HG02973 (cell line): ENCODE data around the gene ADGRF1.
"Not testable (repeated sequence)": the region's sequence is repeated elsewhere in the genome, so short reads cannot be mapped to it uniquely, and the experiment has no call there.

Source experiments
- ATAC-seq: cut with Tn5 transposase; IDR thresholded peaks from one replicate; pipeline ENCODE4 v1.9.1; 2021; ENCODE audit warnings: moderate library complexity; ENCODE audit not compliant: unreplicated experiment

ADGRF1 gene

DNA sequence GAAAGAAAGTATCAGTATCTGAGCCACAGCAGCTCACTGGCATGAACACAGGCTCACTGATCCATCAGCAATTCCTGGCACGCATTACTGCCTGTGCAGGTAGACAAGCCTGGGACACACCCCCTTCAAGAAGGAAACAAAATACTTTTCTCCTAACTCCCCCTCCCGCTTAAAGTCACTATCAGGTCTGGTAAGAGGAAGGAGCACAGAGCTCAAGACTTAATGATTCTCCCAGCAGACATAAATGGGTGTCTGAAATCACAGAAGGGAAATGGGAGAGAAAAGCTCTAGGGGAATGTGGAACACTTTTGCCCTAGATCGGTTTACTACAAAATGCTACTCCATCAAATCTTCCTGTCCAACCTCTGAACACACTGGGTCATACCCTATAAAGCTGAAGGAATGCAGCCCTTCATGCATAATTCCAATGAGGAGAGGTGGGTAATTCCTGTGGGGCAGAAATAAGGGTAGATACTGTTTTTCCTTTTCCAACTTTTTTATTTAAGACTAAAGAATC, at the start of gene ADGRF1:
Gene ADGRF1, minus strand, starts transcription at position 58 of the 517 bp plus-strand sequence. CDS start 13,271 bp downstream, outside the sequence.
- ATAC-seq: no peak

DNA sequence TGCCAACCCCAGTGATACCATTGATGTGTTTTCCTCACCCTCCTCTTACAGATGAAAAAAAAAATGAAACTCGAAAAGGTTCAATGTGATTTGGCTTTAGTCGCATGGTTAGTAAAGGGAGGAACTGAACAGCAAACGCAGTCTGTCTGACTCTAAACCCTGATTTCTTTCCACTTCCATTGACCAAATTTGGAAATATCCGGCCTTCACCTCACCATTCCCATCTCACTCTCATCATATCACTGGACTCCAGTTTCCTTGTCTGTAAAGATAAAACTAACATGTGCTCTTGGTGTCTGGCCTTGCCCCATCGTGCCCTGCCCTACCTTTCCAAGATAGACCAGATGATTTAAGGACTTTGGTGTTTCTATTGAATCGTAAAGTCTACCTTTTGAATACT, 48.7 kb upstream of the ADGRF1 start:
- ATAC-seq: no peak

DNA sequence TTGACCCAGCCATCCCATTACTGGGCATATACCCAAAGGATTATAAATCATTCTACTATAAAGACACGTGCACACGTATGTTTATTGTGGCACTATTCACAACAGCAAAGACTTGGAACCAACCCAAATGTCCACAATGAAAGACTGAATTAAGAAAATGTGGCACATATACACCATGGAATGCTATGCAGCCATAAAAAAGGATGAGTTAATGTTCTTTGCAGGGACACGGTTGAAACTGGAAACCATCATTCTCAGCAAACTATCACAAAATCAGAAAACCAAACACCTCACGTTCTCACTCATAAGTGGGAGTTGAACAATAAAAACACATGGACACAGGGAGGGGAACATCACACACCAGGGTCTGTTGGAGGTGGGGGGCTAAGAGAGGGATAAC, 47.3 kb upstream of the ADGRF1 start:
- ATAC-seq: not testable (repeated sequence)

DNA sequence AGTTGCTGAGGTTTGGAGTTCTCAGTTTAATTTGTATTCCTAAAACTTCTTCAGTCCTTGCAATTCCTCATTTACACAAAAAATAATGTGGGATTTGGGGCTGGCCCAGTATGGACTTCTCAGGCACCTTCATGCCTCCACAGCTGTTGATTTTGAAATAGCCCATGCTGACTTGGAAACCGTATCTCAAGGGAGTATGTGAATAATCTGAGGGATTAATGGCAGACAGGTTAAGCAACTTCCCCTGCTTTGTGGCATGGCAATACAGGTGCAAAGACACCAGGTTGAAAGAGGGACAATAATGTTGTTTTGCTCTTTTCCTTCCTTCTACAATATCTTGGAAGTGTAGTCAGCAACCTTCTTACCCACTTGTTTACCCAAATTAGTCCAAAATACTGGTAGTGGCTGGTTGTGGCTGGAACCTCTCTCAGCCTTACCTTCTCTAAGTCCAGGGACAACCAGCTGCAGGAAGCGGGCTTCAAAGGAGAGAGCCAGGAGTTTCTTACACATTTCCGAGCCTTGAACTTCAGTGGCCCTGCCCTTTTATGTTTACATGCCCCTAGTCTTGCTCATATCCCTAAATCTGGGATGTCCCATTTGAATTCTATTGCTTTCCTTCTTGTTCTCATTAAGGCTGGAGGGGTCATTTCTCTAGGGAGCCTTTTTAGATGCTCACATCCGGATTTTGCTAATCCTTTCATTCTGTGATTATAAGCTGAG, 44.1 kb upstream of the ADGRF1 start:
- ATAC-seq: no peak

DNA sequence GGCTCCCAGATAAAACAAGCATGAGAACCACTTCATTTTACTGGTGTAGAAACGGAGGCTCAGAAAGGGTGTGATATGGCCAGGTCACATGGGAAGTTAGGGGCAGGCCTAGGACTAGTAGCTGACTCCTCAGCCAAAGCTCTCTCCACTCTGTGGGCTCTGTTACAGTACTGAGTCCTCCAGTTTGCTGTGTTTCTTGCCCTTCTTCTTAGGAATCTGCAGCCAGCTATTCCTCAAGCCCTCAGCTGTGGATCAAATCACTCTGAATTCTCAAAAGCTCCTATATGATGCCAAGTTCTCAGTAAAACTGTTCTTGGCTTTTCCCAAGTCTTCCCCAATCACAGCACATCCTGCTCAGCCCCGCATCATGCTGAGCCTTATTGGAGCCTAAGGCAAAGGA, 42.5 kb upstream of the ADGRF1 start:
- no peak for ATAC-seq

DNA sequence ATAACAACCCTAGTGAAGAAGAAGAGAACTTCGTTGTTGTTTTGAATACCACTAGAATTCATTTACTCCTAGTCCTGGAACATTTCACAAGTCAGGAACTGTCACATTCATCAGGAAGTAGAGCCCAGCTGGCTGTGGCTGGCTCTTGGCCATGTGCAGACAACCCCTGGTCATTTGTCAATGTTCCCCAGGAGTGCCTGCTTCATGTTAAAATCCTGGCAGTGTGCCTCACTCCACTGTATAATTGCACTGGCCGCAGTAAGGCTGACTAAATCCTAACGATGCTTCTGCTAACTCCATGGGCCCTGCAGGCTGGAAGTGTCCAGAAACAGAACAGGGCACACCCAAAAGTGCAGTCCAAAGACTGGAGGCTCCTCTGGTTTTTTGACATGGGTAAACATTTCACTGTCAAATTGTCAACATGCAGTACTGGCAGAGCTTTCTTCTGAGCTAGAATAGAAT, 41.5 kb upstream of the ADGRF1 start:
- ATAC-seq: no peak

DNA sequence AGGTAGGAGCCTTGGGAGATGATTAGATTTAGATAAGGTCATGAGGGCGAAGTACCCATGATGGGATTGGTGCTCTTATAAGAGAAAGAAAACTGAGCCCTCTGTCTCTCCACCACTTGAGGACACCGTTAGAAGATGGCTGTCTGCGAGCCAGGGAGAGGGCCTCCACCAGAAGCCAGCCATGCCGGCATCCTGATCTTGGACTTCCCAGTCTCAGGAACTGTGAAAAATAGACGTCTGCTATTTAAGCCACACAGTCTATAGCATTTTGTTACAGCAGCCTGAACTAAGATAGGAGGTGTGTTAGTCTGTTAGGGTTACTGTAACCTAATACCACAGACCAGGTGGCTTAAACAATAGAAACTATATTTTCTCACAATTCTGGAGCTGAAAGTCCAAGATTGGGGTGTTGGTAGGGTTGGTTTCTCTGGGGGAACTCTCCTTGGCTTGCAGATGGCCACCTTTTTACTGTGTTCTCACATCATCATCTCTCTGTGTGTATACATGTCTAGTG, 38.0 kb upstream of the ADGRF1 start:
- ATAC-seq: no peak

DNA sequence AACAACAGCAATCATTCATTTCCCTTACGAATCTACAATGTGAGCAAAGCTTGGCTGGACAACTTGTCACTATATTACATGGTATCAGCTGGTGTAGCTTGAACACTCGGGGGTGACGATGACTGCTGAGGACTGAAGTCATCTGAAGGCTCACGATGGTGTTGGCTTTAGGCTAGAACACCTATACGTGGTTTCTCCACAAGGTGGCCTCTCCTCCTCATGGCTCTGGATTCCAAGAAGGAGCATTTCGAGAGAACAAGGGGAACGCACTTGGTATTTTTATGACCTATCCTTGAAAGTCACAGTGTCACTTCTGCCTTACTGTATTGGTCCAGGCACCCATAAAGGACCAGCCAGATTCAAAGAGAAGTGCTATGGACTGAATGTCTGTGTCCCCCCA, 37.5 kb upstream of the ADGRF1 start:
- ATAC-seq: no peak

DNA sequence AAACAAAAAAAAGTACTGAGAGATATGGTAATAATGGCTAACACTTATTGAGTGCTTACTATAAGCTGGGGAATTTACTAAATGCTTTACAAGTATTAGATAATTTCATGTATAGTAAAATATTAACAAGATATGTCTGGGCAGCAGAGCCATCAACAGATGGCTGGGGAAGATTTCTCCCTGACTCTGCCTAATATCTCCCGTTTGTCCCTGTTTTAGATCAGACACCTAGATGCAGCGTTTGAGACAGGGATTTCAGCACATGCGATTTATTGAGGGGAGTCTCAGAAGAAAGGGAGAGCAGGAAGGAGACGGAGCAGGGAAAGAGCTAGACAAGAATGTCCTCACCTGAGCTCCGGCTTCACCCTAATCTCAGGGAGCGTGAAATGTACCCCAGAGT, 36.9 kb upstream of the ADGRF1 start:
- no peak for ATAC-seq

DNA sequence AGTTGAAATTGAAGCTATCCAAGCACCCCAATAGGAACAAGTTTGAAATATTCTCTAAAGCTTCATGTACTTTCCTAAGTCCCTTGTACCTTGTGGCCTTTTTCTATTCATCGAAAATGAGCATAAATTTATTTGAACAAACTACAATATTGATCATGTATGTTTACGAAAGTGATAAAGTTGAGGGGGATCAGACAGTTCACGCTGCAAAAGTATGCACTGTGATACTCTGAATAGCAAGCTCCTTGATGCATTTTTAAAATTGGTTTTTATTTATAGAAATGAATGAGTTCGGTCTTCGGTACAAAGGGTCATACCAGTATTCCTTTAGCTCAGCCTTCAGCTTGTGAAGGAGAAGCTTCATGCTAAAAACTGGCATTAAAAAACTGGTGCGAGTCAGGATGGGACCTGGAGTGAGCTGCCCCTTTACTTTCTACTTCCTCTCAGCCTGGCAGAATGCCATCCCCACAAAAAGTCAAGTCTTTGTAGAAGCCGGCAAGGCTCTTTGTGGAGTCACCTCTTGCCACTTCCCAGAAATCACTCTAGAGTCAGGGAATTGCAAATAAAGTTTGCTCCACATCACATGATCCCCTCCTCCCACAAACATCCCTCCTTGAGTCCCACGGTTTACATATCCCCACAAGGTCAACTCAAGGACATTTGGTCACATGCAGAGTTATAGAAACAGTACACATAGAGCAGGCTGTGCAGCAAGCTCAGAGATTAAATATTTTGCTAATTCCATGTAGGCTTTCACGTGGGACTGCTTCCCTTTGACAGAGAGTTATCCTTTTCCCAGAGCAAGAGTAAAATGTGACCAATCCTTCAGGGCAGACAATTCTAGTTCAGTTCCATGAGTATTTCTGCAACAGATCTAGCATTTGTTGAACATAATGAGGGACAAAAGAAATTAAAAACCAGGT, 34.6 kb upstream of the ADGRF1 start:
- no peak for ATAC-seq

DNA sequence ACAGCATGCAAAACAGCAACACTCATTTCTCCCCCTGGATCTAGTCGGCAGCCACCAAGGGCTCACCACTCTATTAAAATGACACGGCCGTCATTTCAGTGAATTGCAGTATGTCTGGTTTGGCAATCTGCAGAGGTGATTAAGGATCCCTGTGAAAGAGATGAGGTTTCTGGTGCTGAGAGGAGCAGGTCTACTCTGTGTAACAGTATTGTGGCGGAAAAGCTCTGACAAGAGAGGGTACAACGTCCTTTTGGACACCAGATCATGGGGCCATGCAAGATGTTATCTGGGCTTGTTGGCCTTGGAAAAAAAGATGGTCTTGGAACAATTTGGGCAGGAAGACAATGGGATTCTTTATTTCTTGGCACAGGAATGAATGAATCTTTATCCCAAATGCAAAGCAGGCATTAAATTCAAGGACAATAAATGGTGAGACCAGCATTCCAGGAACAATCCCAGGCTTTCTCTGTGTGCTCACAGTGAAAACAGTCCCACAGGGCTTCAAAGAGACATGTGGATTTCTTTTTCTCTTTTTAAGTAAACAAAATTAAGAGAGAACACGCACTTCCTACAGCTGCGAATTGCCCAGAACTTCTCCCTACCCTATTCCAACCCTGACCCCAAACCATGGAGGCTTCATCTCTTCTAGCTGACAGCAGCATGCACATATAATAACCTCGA, 33.7 kb upstream of the ADGRF1 start:
- no peak for ATAC-seq

DNA sequence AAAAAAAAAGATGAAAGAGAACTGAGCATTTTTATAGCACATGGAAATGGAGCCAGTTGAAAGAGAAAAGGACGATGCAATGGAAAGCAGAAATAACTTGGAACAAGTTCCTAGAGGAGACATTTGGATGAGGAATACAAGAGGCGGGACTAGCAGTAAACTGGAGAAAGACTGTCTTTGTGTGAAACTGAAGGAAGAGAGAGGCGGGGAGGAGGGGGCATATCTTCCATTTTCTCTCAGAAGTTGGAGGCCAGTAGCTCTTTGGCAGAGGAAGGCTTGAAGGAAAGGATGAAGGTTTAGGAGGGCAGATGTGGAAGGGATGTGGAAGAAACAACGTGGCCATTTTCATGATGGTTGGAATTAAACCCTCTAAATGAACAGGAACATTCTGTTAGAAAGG, 33.0 kb upstream of the ADGRF1 start:
- ATAC-seq: no peak

DNA sequence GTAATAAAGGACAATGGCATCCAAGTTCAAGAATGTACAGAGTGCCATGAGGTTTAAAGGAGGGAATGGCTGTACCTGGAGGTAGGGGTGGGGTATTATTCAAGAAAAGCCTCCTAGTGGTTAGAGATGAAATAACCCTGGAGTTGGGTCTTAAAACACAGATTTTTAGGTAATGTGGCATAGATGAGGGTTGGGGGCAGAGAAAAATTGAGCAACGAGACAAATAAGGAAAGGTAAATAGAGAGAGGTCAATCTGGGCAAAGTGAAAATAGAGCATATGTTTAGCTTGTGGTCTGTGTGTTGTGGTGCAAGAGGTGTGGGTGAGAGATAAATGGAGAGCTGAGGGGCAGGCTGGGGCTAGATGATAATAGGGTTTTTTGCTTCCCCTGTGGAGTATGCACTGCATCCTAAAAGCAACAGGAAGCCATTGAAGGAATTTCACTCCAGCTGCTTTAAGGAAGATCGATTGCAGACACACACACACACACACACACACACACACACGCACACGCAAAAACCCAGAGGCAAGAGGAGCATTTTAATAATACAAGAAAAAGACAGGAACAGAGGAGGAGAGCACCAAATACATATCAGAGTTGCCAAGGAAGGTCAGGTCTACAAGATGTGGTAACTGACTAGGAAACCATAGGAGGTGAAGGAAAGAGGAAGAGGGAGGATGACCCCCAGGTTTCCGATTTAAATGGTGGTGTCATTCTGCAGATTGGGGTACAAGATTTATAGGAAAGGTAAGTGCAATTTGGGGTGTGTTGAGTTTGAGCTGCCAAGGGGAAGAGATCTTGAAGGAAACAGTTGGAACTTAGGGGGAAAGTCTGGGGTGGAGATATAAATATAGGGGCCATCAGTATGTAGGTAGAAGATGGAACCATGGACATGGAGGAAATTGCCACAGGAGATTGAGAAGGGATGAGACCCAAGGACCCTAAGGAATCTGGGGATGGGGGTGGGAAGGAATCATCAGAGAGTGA, 31.3 kb upstream of the ADGRF1 start:
- no peak for ATAC-seq

DNA sequence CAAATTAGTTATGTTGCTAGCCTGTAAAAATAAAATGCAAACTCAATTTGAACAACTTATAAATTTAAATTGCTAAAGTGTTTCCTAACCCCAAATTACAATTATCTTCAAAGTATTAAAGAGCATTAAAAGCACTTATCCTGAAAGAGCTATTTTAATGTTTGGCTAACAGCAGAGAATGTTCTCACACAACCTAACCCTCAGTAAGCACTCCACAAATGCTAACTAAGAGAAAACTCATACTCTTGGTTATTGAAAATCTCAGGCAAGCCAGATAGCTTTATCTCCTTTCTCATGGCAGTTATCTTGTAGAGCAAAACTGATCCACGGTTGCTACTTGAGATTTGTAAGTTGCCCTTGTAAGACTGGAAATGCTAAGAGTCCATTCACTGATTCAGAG, 30.5 kb upstream of the ADGRF1 start:
- no peak for ATAC-seq

DNA sequence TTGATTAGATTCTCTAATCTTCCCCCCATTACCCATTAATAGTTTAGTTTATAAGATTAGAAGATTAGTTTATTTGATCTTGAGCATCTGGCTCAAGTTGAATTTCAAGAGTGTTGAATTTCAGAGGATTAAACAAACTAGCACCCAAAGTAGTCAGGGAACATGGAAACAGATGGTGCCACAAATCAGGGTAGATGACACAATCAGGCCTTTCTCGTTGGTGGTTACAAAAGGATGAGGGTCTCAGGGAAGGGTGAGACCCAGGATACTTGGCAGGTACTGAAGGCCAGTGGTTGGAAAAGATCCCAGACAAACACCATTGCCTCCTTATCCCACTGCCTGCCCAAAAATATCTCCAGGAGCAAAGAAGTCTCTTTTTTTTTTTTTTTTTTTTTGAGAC, 29.5 kb upstream of the ADGRF1 start:
- ATAC-seq: no peak

DNA sequence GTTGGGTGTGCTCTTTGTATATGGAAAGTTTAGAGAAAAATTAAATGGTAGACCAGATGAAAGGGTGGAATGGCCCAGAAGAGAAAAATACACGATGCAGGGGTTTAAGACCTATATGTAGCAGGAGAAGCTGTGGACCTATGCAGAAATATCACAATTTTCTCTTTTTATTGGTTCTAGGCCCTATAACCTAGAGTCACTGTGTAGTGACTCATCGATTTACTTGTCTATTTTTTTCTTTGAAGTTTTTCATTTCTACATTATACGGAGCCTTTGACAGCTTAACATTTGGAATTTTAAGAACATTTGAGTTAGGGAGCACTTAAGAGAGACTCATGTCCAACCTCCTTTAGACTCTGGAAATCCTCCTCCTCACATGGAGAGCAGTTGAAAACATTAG, 28.3 kb upstream of the ADGRF1 start:
- ATAC-seq: no peak

DNA sequence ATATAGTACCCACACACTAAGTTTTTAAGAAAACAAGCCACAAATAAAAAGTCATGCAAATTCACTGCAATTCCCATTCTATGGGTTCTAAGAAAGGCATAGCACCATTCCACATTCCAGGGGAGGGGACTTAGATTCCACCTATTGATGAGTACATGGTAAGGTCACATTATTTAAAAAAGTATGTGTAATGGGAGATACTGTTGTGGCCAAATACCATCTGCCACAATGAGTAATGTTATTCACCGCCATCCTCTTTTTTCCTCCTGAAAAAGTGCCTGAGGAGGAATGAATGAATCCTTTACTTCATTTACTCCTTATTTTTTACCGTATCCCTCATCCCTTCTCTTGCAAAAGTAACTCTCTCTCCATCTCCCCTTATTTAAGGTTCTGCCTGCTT, 27.0 kb upstream of the ADGRF1 start:
- no peak for ATAC-seq

DNA sequence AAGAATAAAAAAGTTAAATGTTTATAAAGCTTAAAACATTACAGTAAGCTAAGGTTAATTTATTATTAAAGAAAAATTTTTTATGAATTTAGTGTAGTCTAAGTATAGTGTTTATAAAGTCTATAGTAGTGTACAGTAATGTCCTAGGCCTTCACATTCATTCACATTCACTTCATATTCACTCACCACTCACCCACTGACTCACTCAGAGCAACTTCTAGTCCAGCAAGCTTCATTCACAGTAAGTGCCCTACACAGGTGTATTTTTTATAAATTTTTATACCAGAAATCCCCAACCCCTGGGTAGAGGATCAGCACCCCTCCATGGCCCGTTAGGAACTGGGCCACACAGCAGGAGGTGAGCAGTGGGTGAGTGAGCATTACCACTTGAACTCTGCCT, 24.3 kb upstream of the ADGRF1 start:
- ATAC-seq: no peak

DNA sequence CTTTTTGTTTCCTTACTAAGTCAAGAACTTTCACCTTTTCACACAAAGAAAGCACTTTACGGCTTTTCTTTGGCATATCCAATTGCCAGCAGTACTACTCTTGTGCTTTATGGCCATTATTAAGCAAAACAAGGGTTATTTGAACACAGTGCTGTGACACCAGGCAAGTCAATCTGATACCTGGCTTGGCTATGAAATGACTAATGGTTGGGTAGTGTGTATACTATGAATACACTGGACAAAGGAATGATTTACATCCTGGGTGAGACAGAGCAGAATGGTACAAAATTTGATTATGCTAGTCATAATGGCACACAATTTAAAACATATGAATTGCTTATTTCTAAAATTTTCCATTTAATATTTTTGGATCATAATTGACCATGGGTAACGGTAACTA, 22.1 kb upstream of the ADGRF1 start:
- ATAC-seq: peak; percentile 85

DNA sequence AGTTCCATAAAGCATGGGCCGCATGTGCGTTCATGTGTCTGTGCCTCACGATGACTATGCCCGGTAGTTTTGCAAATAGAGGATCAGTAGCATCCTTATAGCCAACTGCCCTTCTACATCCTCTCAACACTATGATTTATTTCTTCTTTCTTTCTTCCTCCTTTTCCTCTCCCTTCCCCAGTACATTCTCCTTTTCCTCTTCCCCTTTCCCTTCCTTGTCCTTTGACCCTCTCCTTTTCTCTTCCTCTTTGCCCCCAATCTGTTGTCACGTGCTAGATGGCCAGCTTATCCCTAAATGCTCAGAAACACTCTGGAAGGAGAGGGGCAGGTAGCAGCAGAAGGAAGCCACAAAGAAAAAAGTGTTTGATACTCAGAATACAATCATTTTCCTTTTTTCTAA, 20.2 kb upstream of the ADGRF1 start:
- no peak for ATAC-seq
